Ovary (tissue), 9 donors: Measurements from ENCODE around the gene CTCFL. TPM values are rescaled to one million over a fixed set of nuclear protein-coding genes. Genes with fewer than 3 reads are reported as not detected.

Experiments
- DNase-seq, 5 donors: peaks; one replicate each; pipeline ENCODE4 v3.0.0-alpha.2; 2019 to 2020
- H3K27ac ChIP-seq, 2 donors: fragments of 200-600 bp; one replicate each; pipeline versions ENCODE4 v1.5.1 to v1.8.0; 2019 to 2022
- H3K27me3 ChIP-seq: fragments of 200-600 bp; one replicate; pipeline ENCODE4 v1.8.0; 2022
- H3K36me3 ChIP-seq: fragments of 200-600 bp; sonication (generic); one replicate; pipeline ENCODE4 v1.5.1; 2019
- H3K4me1 ChIP-seq: one replicate; pipeline ENCODE4 v1.8.1; 2013; ENCODE audit warnings: mild to moderate bottlenecking, moderate library complexity; ENCODE audit not compliant: insufficient read depth
- H3K4me3 ChIP-seq: fragments of 200-600 bp; sonication (generic); one replicate; pipeline ENCODE4 v1.5.1; 2017
- H3K9me3 ChIP-seq, 2 donors: fragments of 200-600 bp in 1 of 2; sonication (generic) in 1 of 2; one replicate each; pipeline versions ENCODE4 v1.5.1 to v1.8.1; 2013 to 2019; ENCODE audit warnings: mild to moderate bottlenecking in 1 of 2, moderate library complexity in 1 of 2
- EP300 ChIP-seq: sonication (generic); formaldehyde crosslinking; IDR thresholded peaks from one replicate; pipeline ENCODE4 v1.6.1; 2017; ENCODE audit warnings: antibody characterized with exemption
- POLR2A ChIP-seq: fragments of 450-650 bp; IDR thresholded peaks from one replicate; pipeline ENCODE4 v1.6.1; 2017; ENCODE audit warnings: antibody characterized with exemption, mild to moderate bottlenecking, moderate library complexity
- WGBS, 3 donors: extraction: QIAGEN DNeasy Blood & Tissue Kit in 1 of 3; methylation state at CpG; one replicate each; pipeline versions ENCODE4 v1.1.5 to v1.1.7; 2013 to 2017; 5-methylcytosine and 5-hydroxymethylcytosine counted together
- intact Hi-C, 4 donors: fragments of 100-400 bp; cut with DNase I; formaldehyde crosslinking; loops; one replicate each; pipeline versions ENCODE4 v1.11.0 to v1.15.1; 2022 to 2023
- polyA plus RNA-seq, 2 donors: library from polyadenylated mRNA; stranded (reverse); fragments of 200-250 nt in 1 of 2; fragments of 350-450 nt in 1 of 2; fragmentation: Illumina TruSeq in 1 of 2; extraction: RNeasy Lipid Tissue Mini Kit (QIAGEN cat#74804) in 1 of 2; gene quantifications; one replicate each; pipeline ENCODE4 v1.2.3, GENCODE V29; 2013 to 2014
- total RNA-seq, 7 donors: library from RNA; depleted of rRNA in 2 of 7; stranded (reverse); fragments of >200 nt in 2 of 7; fragmentation: NEBNext Ultra II Directional in 3 of 7; extraction: Animal tissue kit (Norgen Biotek cat#: 25700) in 3 of 7; gene quantifications; one replicate each; pipeline versions ENCODE4 v1.1.0 to v1.2.4, GENCODE V29; 2016 to 2023
- TF ChIP-seq, protein P1 (sequence below), 3 donors: fragments of 450-650 bp in 2 of 3; fragments of 200-600 bp in 1 of 3; IDR thresholded peaks; one replicate each; pipeline versions ENCODE4 v1.5.1 to v1.8.0; 2016 to 2022; ENCODE audit warnings: antibody characterized with exemption in 3 of 3, mild to moderate bottlenecking in 1 of 3
- donor health status: DM: no; HTN: no; CAD: no; lungs with moderate emphysema.
- donor health status: DM: no; HTN: no; CAD: no.
- donor health status: Bipolar disorder and iron deficiency.
- donor health status: DM: yes; HTN: yes; CAD: no.
- donor health status: DM: no; HTN: no; CAD: no.
- donor health status: DM: yes; HTN: yes; CAD: no.

Gene CTCFL
- total and polyA plus RNA-seq, 9 donors = 0.01 to 0.92 (median 0.17) TPM; not detected in 5

DNA sequence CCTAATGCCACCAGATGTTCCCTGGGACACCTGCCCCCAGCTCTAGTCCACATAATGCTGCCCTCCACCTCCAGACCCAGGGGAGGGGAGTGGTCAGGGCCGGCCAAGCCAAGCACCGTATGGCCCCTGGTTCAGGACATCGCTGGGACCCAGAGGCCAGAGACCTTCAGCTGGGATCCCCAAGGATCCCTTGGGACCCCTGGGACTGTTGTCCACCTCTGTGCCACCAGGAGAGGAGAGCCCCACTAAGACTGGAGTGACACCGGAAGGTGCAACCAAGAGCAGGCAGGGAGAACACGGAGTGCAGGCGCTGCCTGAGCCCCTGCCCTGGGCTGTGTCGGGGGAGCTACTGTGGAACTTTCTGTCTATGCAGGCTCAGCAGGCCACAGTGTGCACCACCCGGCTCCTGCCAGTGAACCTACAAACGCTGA, 43.6 kb downstream of the CTCFL start:
- no peak for TF ChIP-seq EP300
- TF ChIP-seq POLR2A = no peak
- TF ChIP-seq, protein P1, sequence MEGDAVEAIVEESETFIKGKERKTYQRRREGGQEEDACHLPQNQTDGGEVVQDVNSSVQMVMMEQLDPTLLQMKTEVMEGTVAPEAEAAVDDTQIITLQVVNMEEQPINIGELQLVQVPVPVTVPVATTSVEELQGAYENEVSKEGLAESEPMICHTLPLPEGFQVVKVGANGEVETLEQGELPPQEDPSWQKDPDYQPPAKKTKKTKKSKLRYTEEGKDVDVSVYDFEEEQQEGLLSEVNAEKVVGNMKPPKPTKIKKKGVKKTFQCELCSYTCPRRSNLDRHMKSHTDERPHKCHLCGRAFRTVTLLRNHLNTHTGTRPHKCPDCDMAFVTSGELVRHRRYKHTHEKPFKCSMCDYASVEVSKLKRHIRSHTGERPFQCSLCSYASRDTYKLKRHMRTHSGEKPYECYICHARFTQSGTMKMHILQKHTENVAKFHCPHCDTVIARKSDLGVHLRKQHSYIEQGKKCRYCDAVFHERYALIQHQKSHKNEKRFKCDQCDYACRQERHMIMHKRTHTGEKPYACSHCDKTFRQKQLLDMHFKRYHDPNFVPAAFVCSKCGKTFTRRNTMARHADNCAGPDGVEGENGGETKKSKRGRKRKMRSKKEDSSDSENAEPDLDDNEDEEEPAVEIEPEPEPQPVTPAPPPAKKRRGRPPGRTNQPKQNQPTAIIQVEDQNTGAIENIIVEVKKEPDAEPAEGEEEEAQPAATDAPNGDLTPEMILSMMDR (IDR thresholded peaks at IDR 0.05) = no peak
- peak in 2 of 5 donors; percentile 10 to 17 for DNase-seq
- Histone ChIP-seq H3K4me1 (no peaks in the 10 kb centered on the region), H3K4me3 (no peak overlapping the region), H3K36me3 (no peaks in the 10 kb centered on the region), H3K9me3 (no peaks in the 10 kb centered on the region), H3K27ac (no peak overlapping the region), H3K27me3 (no peaks in the 10 kb centered on the region)
- intact Hi-C loops = no loop called here
- 74 to 80% (median 80%) methylated on average over 9 of the region's 9 CpGs for WGBS, 3 donors

DNA sequence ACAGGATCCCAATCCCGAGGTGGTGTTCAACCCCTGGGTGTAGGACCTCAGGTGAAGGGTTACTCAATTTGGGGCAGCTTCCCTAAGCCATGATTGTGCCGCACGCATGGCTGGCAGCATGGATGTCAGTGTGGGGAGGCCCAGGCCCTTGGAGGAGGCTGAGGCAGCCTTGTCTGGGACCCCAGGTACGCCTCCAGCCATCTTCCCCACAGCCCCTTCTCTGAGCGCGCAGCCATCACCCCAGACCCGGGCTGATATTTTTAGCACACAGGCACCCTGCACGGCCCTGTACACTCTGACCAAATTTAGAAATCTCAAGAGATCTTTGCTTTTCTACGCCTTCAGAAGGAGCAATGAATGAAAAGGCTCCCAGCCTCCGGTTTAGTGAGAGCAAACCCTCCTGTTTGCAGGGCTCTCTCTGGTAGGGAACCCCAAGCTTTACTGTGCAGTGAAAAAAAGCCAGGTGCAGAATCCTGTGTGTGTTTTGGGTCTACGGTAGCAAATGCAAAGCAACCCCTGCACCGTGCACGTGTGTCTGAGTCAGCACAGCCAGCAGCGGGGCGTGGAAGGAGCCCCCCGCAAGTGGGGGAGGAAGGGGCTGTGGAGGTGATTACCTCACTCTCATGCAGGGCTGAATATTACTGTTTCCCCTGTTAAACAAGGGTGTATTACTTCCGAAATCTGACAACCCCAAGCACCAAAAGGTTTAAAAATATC, 44.3 kb downstream of the CTCFL start:
- WGBS, 3 donors = 51 to 69% (median 62%) methylated on average over 17 of the region's 17 CpGs
- Histone ChIP-seq H3K27me3 (no peaks in the 10 kb centered on the region), H3K4me1 (no peaks in the 10 kb centered on the region), H3K27ac (no peak overlapping the region), H3K9me3 (no peaks in the 10 kb centered on the region), H3K36me3 (no peaks in the 10 kb centered on the region), H3K4me3 (no peak overlapping the region)
- TF ChIP-seq EP300 (no peak), POLR2A (no peak)
- TF ChIP-seq, protein P1 (IDR thresholded peaks at IDR 0.05) = no peak
- DNase-seq = no peak
- intact Hi-C loops = no loop called here

DNA sequence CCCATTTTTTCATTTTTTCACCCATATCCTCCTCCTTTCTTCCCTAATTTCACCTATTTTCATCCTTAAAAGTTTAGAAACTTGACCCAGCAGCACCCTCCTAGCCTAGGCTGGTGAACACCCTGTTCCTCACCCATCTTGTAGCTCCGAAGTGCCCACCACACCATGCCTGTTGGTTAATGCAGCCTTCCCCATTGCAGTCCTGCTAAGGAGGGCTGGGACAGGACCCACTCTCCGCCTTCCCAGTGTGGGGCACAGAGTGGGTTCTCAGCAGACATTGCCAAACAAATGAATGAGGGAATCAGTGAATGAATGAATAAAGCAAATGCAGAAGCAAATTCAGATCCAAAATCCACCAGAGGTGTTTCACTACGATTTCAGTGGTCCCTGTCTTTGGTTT, 45.7 kb downstream of the CTCFL start:
- Histone ChIP-seq H3K9me3 (no peaks in the 10 kb centered on the region), H3K4me3 (no peak overlapping the region), H3K27ac (no peak overlapping the region), H3K27me3 (no peaks in the 10 kb centered on the region), H3K4me1 (no peaks in the 10 kb centered on the region), H3K36me3 (no peaks in the 10 kb centered on the region)
- TF ChIP-seq, protein P1 (IDR thresholded peaks at IDR 0.05) = no peak
- TF ChIP-seq POLR2A = no peak
- TF ChIP-seq EP300 = no peak
- peak in 1 of 5 donors; percentile 3 for DNase-seq
- WGBS, 3 donors = 87 to 94% (median 94%) methylated on average over 3 of the region's 3 CpGs
- intact Hi-C loops = no loop called here

DNA sequence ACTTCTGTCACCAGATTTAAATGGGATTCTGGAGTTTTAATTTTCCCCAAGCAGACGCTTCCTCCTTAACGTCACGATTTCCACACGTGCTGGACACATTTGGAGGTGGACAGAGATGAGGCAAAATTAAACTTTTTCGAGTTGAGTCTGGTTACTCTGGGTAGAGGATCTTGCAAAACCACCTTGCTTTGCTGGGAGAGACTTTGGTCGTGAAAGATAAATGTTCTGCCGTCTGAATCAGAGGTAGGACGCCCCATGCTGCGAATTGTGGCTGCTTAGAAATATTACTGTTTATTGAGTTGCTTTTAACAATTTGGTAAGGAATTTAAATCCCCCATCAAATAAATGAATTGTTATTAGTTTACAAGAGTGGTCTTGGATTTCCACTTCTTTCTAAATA, 46.8 kb downstream of the CTCFL start:
- Histone ChIP-seq H3K27me3 (no peaks in the 10 kb centered on the region), H3K36me3 (no peaks in the 10 kb centered on the region), H3K9me3 (no peaks in the 10 kb centered on the region), H3K4me1 (no peaks in the 10 kb centered on the region), H3K4me3 (no peak overlapping the region), H3K27ac (no peak overlapping the region)
- TF ChIP-seq POLR2A (no peak), EP300 (no peak)
- TF ChIP-seq, protein P1 (IDR thresholded peaks at IDR 0.05) = no peak
- WGBS, 3 donors = 72 to 82% (median 72%) methylated on average over 9 of the region's 9 CpGs
- DNase-seq = no peak
- intact Hi-C loops = no loop called here
